Upper lobe of left lung (tissue), 6 donors: Measurements from ENCODE around the gene ITPRIPL1. TPM values are rescaled to one million over a fixed set of nuclear protein-coding genes. Genes with fewer than 3 reads are reported as not detected.

Experiments used
- ATAC-seq, 2 donors: fragments of 200-7000 bp; cut with Tn5 transposase; one replicate each; pipeline ENCODE4 v1.9.1; 2022; ENCODE audit warnings: mild to moderate bottlenecking in 2 of 2, moderate library complexity in 2 of 2; ENCODE audit not compliant: low FRiP score in 2 of 2
- DNase-seq, 2 donors: peaks; one replicate each; pipeline ENCODE4 v3.0.0-alpha.2; 2019 to 2020
- H3K27ac ChIP-seq, 4 donors: fragments of 200-600 bp; sonication (generic); one replicate each; pipeline ENCODE4 v1.5.1; 2016 to 2019
- H3K27me3 ChIP-seq, 4 donors: fragments of 200-600 bp; sonication (generic); one replicate each; pipeline ENCODE4 v1.5.1; 2017 to 2019
- H3K36me3 ChIP-seq, 4 donors: fragments of 200-600 bp; sonication (generic); one replicate each; pipeline ENCODE4 v1.5.1; 2016 to 2019
- H3K4me1 ChIP-seq, 4 donors: fragments of 200-600 bp; sonication (generic); one replicate each; pipeline ENCODE4 v1.5.1; 2018 to 2019
- H3K4me3 ChIP-seq, 4 donors: fragments of 200-600 bp; sonication (generic); one replicate each; pipeline ENCODE4 v1.5.1; 2017 to 2019; ENCODE audit warnings: mild to moderate bottlenecking in 2 of 4, moderate library complexity in 1 of 4
- H3K9me3 ChIP-seq, 4 donors: fragments of 200-600 bp; sonication (generic); one replicate each; pipeline ENCODE4 v1.5.1; 2018 to 2019
- CTCF ChIP-seq, 6 experiments: fragments of 450-650 bp in 4 of 6; fragments of 200-600 bp in 2 of 6; sonication (generic) in 2 of 6; IDR thresholded peaks; one replicate each; pipeline ENCODE4 v1.5.1; 2016 to 2019; ENCODE audit warnings: antibody characterized with exemption in 6 of 6
- EP300 ChIP-seq, 4 donors: sonication (generic); formaldehyde crosslinking; IDR thresholded peaks; one replicate each; pipeline ENCODE4 v1.5.1; 2017; ENCODE audit warnings: antibody characterized with exemption in 4 of 4, control low read depth in 2 of 4
- POLR2A ChIP-seq, 4 donors: fragments of 450-650 bp; IDR thresholded peaks; one replicate each; pipeline ENCODE4 v1.5.1; 2016 to 2017; ENCODE audit warnings: antibody characterized with exemption in 4 of 4, mild to moderate bottlenecking in 2 of 4
- POLR2AphosphoS5 ChIP-seq, 2 donors: sonication (generic); formaldehyde crosslinking; IDR thresholded peaks; one replicate each; pipeline ENCODE4 v1.5.1; 2017; ENCODE audit warnings: antibody characterized with exemption in 2 of 2
- WGBS, 2 donors: methylation state at CpG; one replicate each; pipeline ENCODE4 v1.1.5; 2017 to 2018; 5-methylcytosine and 5-hydroxymethylcytosine counted together
- total RNA-seq, 6 donors: library from RNA; depleted of rRNA in 4 of 6; stranded (reverse); fragments of >200 nt in 4 of 6; gene quantifications; one replicate each; pipeline versions ENCODE4 v1.1.0 to v1.2.1, GENCODE V29; 2016 to 2021
- donor health status: DM: no; HTN: no; CAD: no; lungs with moderate emphysema.
- donor health status: DM: no; HTN: yes; CAD: no; lungs with severe emphysema.

Gene ITPRIPL1
- total RNA-seq, 6 donors from 2014 or later = 0.57 to 5.5 (median 1.9) TPM

DNA sequence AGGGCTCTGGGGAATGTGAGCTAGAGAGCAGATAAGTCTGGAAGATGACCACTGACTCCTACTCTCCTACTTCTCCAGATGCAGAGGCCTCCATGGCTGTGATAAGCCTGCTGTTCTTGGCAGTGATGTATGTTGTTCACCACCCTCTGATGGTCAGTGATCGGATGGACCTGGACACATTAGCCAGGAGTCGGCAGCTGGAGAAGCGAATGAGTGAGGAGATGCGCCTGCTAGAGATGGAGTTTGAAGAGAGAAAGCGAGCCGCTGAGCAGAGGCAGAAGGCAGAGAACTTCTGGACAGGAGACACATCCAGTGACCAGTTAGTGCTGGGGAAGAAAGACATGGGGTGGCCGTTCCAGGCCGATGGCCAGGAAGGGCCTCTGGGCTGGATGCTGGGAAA is 1.4 kb downstream of the ITPRIPL1 start:
- H3K4me1 ChIP-seq = peaks cover 15 to 22% (median 20%) of the 10 kb centered on the region in 4 donors
- H3K27me3 ChIP-seq = peaks cover 0 to 6% (median 0%) of the 10 kb centered on the region in 4 donors
- no peak for ATAC-seq
- H3K9me3 ChIP-seq = no peaks in the 10 kb centered on the region
- no peak for TF ChIP-seq POLR2AphosphoS5 (IDR thresholded peaks at IDR 0.05)
- no peak for DNase-seq
- no peak overlapping the region for H3K4me3 ChIP-seq
- H3K27ac ChIP-seq = peak overlapping the region in 1 of 4 donors; percentile 74
- 96% methylated on average over 8 of the region's 8 CpGs for WGBS, 2 donors
- no peaks in the 10 kb centered on the region for H3K36me3 ChIP-seq

GRCh38 chr2:96326990-96327820 is 2.1 kb downstream of the ITPRIPL1 start:
- 92 to 97% methylated on average over 7 to 21 of the region's 21 CpGs for WGBS, 2 donors
- no peaks in the 10 kb centered on the region for H3K36me3 ChIP-seq
- TF ChIP-seq POLR2A (IDR thresholded peaks at IDR 0.05) (no peak), EP300 (IDR thresholded peaks at IDR 0.05) (no peak), CTCF (IDR thresholded peaks at IDR 0.05) (no peak), POLR2AphosphoS5 (IDR thresholded peaks at IDR 0.05) (no peak)

GRCh38 chr2:96329456-96329855 is 4.3 kb downstream of the ITPRIPL1 start:
- WGBS, 2 donors = 33 to 69% methylated on average over 1 of the region's 1 CpG
- no peak for ATAC-seq
- peaks cover 8 to 14% (median 11%) of the 10 kb centered on the region in 4 donors for H3K4me1 ChIP-seq
- H3K27ac ChIP-seq = no peak overlapping the region
- no peaks in the 10 kb centered on the region for H3K9me3 ChIP-seq
- H3K27me3 ChIP-seq = peaks cover 0 to 6% (median 0%) of the 10 kb centered on the region in 4 donors
- TF ChIP-seq EP300 (IDR thresholded peaks at IDR 0.05) = no peak
- TF ChIP-seq POLR2A (IDR thresholded peaks at IDR 0.05) = no peak
- TF ChIP-seq CTCF (IDR thresholded peaks at IDR 0.05) = no peak
- TF ChIP-seq POLR2AphosphoS5 (IDR thresholded peaks at IDR 0.05) = no peak
- DNase-seq = no peak
- no peaks in the 10 kb centered on the region for H3K36me3 ChIP-seq
- H3K4me3 ChIP-seq = no peak overlapping the region

More at GRCh38 chr2:96326990-96327820, 2.1 kb downstream of the ITPRIPL1 start:
- ATAC-seq (no peak), DNase-seq (peak in 1 of 2 donors; percentile 51)
- H3K4me1 ChIP-seq = peaks cover 9 to 16% (median 13%) of the 10 kb centered on the region in 4 donors
- H3K27me3 ChIP-seq = peaks cover 0 to 6% (median 0%) of the 10 kb centered on the region in 4 donors
- H3K9me3 ChIP-seq = no peaks in the 10 kb centered on the region
- no peak overlapping the region for H3K4me3 ChIP-seq
- no peak overlapping the region for H3K27ac ChIP-seq

DNA sequence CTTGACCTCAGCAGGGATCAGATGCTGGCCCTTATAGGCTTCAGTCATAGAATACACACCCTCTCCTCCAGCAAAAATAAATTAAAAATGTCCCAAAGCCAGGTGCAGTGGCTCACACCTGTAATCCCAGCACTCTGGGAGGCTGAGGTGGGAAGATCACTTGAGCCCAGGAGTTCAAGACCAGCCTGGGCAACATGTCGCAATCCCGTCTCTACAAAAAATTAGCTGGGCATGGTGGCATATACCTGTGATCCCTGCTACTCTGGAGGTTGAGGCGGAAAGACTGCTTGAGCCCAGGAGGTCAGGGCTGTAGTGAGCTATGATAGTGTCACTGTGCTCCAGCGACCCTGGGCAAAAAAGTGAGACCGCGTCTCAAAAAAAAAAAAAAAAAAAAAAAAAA is 4.8 kb downstream of the ITPRIPL1 start:
- DNase-seq (no peak), ATAC-seq (no peak)
- H3K9me3 ChIP-seq = no peaks in the 10 kb centered on the region
- no peak overlapping the region for H3K27ac ChIP-seq
- TF ChIP-seq CTCF (IDR thresholded peaks at IDR 0.05) (no peak), POLR2AphosphoS5 (IDR thresholded peaks at IDR 0.05) (no peak), EP300 (IDR thresholded peaks at IDR 0.05) (no peak), POLR2A (IDR thresholded peaks at IDR 0.05) (no peak)
- H3K4me3 ChIP-seq = no peak overlapping the region
- 91 to 97% methylated on average over 6 of the region's 6 CpGs for WGBS, 2 donors
- peaks cover 11 to 15% (median 12%) of the 10 kb centered on the region in 4 donors for H3K4me1 ChIP-seq
- peaks cover 0 to 6% (median 0%) of the 10 kb centered on the region in 4 donors for H3K27me3 ChIP-seq
- H3K36me3 ChIP-seq = no peaks in the 10 kb centered on the region

- no peaks in the 10 kb centered on the region for H3K36me3 ChIP-seq
- DNase-seq (peak in 1 of 2 donors; percentile 63), ATAC-seq (no peak)
- WGBS, 2 donors = 40 to 50% methylated on average over 1 of the region's 1 CpG
- peaks cover 0 to 6% (median 0%) of the 10 kb centered on the region in 4 donors for H3K27me3 ChIP-seq
- H3K4me1 ChIP-seq = peaks cover 7 to 14% (median 10%) of the 10 kb centered on the region in 4 donors
- H3K4me3 ChIP-seq = no peak overlapping the region
- no peak overlapping the region for H3K27ac ChIP-seq
- H3K9me3 ChIP-seq = no peaks in the 10 kb centered on the region
- TF ChIP-seq POLR2A (IDR thresholded peaks at IDR 0.05) (no peak), POLR2AphosphoS5 (IDR thresholded peaks at IDR 0.05) (no peak)
Observed at GRCh38 chr2:96330407-96330806, 5.3 kb downstream of the ITPRIPL1 start.
